ENCODE data around the gene TMIE.

DNA sequence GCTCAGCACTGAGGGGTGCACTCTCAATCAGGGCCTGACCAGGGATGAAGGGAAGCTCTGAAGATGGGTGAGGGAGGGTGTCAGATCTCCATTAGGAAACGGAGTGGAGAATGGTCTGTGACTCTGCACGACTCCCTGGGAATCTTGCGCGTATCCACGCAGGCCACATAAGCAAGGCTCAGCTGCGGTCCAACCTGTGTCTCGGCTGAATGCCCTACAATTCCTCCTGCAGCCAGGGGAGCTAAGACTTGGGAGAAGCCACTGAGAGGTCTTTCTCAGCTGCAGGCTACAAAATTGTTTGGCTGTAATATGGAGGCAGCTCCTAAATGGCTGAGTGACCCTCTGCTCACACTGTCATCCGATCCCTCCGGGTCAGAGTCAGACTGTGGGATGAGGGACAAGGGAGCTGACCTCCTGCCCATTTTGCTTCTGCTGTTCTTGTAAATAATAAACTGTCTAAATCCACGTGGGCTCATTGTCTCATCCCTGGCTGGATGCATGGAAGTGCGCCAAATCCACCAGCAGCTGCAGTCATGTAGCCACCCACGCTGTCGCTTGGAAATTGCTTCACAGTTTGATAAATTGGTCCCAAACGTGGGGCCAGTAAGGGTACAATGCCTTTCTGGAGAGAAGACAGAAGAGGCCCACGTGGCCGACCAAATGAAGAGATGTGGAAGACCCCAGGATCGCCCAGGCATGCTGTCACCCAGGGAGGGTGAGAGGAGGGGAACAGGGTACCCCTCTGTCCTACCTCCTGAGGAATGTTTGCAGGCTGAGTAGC is 38.2 kb upstream of the TMIE start:
- TF ChIP-seq, protein P1, sequence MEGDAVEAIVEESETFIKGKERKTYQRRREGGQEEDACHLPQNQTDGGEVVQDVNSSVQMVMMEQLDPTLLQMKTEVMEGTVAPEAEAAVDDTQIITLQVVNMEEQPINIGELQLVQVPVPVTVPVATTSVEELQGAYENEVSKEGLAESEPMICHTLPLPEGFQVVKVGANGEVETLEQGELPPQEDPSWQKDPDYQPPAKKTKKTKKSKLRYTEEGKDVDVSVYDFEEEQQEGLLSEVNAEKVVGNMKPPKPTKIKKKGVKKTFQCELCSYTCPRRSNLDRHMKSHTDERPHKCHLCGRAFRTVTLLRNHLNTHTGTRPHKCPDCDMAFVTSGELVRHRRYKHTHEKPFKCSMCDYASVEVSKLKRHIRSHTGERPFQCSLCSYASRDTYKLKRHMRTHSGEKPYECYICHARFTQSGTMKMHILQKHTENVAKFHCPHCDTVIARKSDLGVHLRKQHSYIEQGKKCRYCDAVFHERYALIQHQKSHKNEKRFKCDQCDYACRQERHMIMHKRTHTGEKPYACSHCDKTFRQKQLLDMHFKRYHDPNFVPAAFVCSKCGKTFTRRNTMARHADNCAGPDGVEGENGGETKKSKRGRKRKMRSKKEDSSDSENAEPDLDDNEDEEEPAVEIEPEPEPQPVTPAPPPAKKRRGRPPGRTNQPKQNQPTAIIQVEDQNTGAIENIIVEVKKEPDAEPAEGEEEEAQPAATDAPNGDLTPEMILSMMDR (optimal IDR thresholded peaks at IDR 0.05 in 1 of 3, IDR thresholded peaks at IDR 0.05 in 1 of 3, conservative IDR thresholded peaks at IDR 0.05 in 1 of 3; ENCODE audit: extremely low read depth in 1 of 3, insufficient read depth in 2 of 3, low read length in 3 of 3): no peak
- no peak for TF ChIP-seq EZH2 (IDR thresholded peaks at IDR 0.05; ENCODE audit: low read length)
